Smooth muscle cell (in vitro differentiated cells): ENCODE data around the gene ASAP2. TPM values are rescaled to one million over a fixed set of nuclear protein-coding genes. Genes with fewer than 3 reads are reported as not detected.
A peak's percentile ranks its signal among the peaks of the same experiment; 100 is the strongest.
"Not testable (repeated sequence)": the region's sequence is repeated elsewhere in the genome, so short reads cannot be mapped to it uniquely, and the experiment has no call there.

ENCODE experiments used
- DNase-seq: peaks from one replicate; lab custom pipeline; 2025; ENCODE audit not compliant: unreplicated experiment; lab: John Stamatoyannopoulos, UW
- H2AFZ ChIP-seq: fragments of 200-600 bp; sonication (generic); 2 replicates; pipeline ENCODE4 v1.6.0; 2016; ENCODE audit warnings: antibody characterized with exemption, low read depth, mild to moderate bottlenecking
- H3F3A ChIP-seq: fragments of 200-600 bp; sonication (generic); 2 replicates; pipeline ENCODE4 v1.6.0; 2017; ENCODE audit warnings: antibody characterized with exemption, low read depth
- H3K27ac ChIP-seq: fragments of 200-600 bp; sonication (generic); 2 replicates; pipeline ENCODE4 v1.5.1; 2016; ENCODE audit warnings: low read depth, mild to moderate bottlenecking
- H3K27me3 ChIP-seq: fragments of 200-600 bp; sonication (generic); 2 replicates; pipeline ENCODE4 v1.6.1; 2016; ENCODE audit warnings: low read depth, mild to moderate bottlenecking
- H3K36me3 ChIP-seq: fragments of 200-600 bp; sonication (generic); 2 replicates; pipeline ENCODE4 v1.5.1; 2016; ENCODE audit warnings: low read depth
- H3K4me1 ChIP-seq: fragments of 200-600 bp; sonication (generic); 2 replicates; pipeline ENCODE4 v1.5.1; 2016; ENCODE audit warnings: low read depth
- H3K4me2 ChIP-seq: fragments of 200-600 bp; sonication (generic); 2 replicates; pipeline ENCODE4 v1.6.0; 2016; ENCODE audit warnings: mild to moderate bottlenecking
- H3K4me3 ChIP-seq: fragments of 200-600 bp; sonication (generic); 2 replicates; pipeline ENCODE4 v1.5.1; 2016; ENCODE audit warnings: mild to moderate bottlenecking
- H3K79me2 ChIP-seq: fragments of 200-600 bp; sonication (generic); 2 replicates; pipeline ENCODE4 v1.6.0; 2016; ENCODE audit warnings: low read depth, mild to moderate bottlenecking
- H3K9ac ChIP-seq: fragments of 200-600 bp; sonication (generic); 2 replicates; pipeline ENCODE4 v1.6.0; 2016; ENCODE audit warnings: low read depth
- H3K9me3 ChIP-seq: fragments of 200-600 bp; sonication (generic); replicated peaks from 2 replicates; pipeline ENCODE4 v1.5.1; 2016; ENCODE audit warnings: low read depth
- H4K20me1 ChIP-seq: fragments of 200-600 bp; sonication (generic); 2 replicates; pipeline ENCODE4 v1.6.0; 2016; ENCODE audit warnings: low read depth
- CTCF ChIP-seq: fragments of 200-600 bp; sonication (generic); IDR thresholded peaks from 2 replicates; pipeline ENCODE4 v1.5.1; 2017; ENCODE audit warnings: borderline replicate concordance, mild to moderate bottlenecking, antibody characterized with exemption; ENCODE audit not compliant: insufficient read depth, poor library complexity, severe bottlenecking
- WGBS: methylation state at CpG from one replicate; pipeline ENCODE4 v1.1.7; 2016; ENCODE audit warnings: low lambda C conversion rate; 5-methylcytosine and 5-hydroxymethylcytosine counted together
- polyA plus RNA-seq: library from polyadenylated mRNA; unstranded; fragments of >200 nt; fragmentation: Nextera tagmentation; extraction: Ambion mirVana; gene quantifications from 2 replicates; pipeline ENCODE4 v1.2.1, GENCODE V29; 2016
- total RNA-seq: library from RNA; depleted of rRNA; stranded (reverse); fragments of >200 nt; gene quantifications from 2 replicates; pipeline ENCODE4 v1.2.3, GENCODE V29; 2014

The ASAP2 gene
- total and polyA plus RNA-seq, 2 experiments from 2014 or later: 8.8 to 23.1 TPM

GRCh38 chr2:9392898-9393765 lies 186.5 kb downstream of the ASAP2 start:
- no peaks in the 10 kb centered on the region for H3K27me3 ChIP-seq
- H4K20me1 ChIP-seq: no peaks in the 10 kb centered on the region
- H3K4me1 ChIP-seq: peaks cover 11% of the 10 kb centered on the region
- H3K4me2 ChIP-seq: peak overlapping the region; percentile 0
- H2AFZ ChIP-seq: peak overlapping the region; percentile 79
- H3K4me3 ChIP-seq: no peak overlapping the region
- no peaks in the 10 kb centered on the region for H3F3A ChIP-seq
- WGBS: 54% methylated on average over 17 of the region's 28 CpGs
- DNase-seq: no peak
- H3K9me3 ChIP-seq: no peaks in the 10 kb centered on the region
- TF ChIP-seq CTCF: no peak
- H3K79me2 ChIP-seq: no peaks in the 10 kb centered on the region
- peak overlapping the region; percentile 13 for H3K27ac ChIP-seq
- peaks cover 7% of the 10 kb centered on the region for H3K36me3 ChIP-seq
- H3K9ac ChIP-seq: no peak overlapping the region

GRCh38 chr2:9394816-9395215 lies 188.2 kb downstream of the ASAP2 start:
- H2AFZ ChIP-seq: no peak overlapping the region
- no peaks in the 10 kb centered on the region for H3K27me3 ChIP-seq
- H4K20me1 ChIP-seq: no peaks in the 10 kb centered on the region
- no peak overlapping the region for H3K9ac ChIP-seq
- no peak for TF ChIP-seq CTCF
- H3K9me3 ChIP-seq: no peaks in the 10 kb centered on the region
- H3K4me3 ChIP-seq: no peak overlapping the region
- H3K4me1 ChIP-seq: peaks cover 11% of the 10 kb centered on the region
- DNase-seq: no peak
- H3K4me2 ChIP-seq: no peak overlapping the region
- no peaks in the 10 kb centered on the region for H3K79me2 ChIP-seq
- WGBS: 93% methylated on average over 15 of the region's 15 CpGs
- no peaks in the 10 kb centered on the region for H3F3A ChIP-seq
- peaks cover 6% of the 10 kb centered on the region for H3K36me3 ChIP-seq
- H3K27ac ChIP-seq: no peak overlapping the region

- Histone ChIP-seq H3K9ac (no peak overlapping the region), H3K79me2 (no peaks in the 10 kb centered on the region), H3K27ac (no peak overlapping the region), H3K4me1 (peaks cover 11% of the 10 kb centered on the region), H3K4me3 (no peak overlapping the region), H3F3A (no peaks in the 10 kb centered on the region), H3K9me3 (no peaks in the 10 kb centered on the region), H2AFZ (no peak overlapping the region), H3K4me2 (no peak overlapping the region), H3K27me3 (no peaks in the 10 kb centered on the region), H3K36me3 (no peaks in the 10 kb centered on the region), H4K20me1 (no peaks in the 10 kb centered on the region)
- WGBS: 96% methylated on average over 14 of the region's 14 CpGs
- no peak for DNase-seq
- no peak for TF ChIP-seq CTCF
Measured at GRCh38 chr2:9397201-9397600, 190.6 kb downstream of the ASAP2 start.

- not testable (repeated sequence) for DNase-seq, H3K9me3 ChIP-seq
- 95% methylated on average over 11 of the region's 11 CpGs for WGBS
Measured at GRCh38 chr2:9398251-9398650, 191.6 kb downstream of the ASAP2 start.

More at GRCh38 chr2:9398251-9398650, 191.6 kb downstream of the ASAP2 start:
- H3K4me3 ChIP-seq, H3K36me3 ChIP-seq, H3K79me2 ChIP-seq, H3K27me3 ChIP-seq, H3K9ac ChIP-seq, H3K27ac ChIP-seq, H3K4me2 ChIP-seq, H4K20me1 ChIP-seq, H2AFZ ChIP-seq, H3F3A ChIP-seq, H3K4me1 ChIP-seq: not testable (repeated sequence)
